Left hindlimb (tissue), 1 donor: ENCODE results near the gene CNTN4.
"Not testable (repeated sequence)": the region's sequence is repeated elsewhere in the genome, so short reads cannot be mapped to it uniquely, and the experiment has no call there.

Experiments used
- DNase-seq: peaks from one replicate; pipeline ENCODE4 v3.0.0-alpha.2; 2018

Gene CNTN4

GRCh38 chr3:2931265-2931664 lies 832.6 kb downstream of the CNTN4 start:
- DNase-seq = no peak

- no peak for DNase-seq
Measured at GRCh38 chr3:2934541-2934940, 835.9 kb downstream of the CNTN4 start.

GRCh38 chr3:2937055-2937454 lies 838.4 kb downstream of the CNTN4 start:
- no peak for DNase-seq

GRCh38 chr3:2937592-2937991 lies 838.9 kb downstream of the CNTN4 start:
- DNase-seq = peak; percentile 42

DNA sequence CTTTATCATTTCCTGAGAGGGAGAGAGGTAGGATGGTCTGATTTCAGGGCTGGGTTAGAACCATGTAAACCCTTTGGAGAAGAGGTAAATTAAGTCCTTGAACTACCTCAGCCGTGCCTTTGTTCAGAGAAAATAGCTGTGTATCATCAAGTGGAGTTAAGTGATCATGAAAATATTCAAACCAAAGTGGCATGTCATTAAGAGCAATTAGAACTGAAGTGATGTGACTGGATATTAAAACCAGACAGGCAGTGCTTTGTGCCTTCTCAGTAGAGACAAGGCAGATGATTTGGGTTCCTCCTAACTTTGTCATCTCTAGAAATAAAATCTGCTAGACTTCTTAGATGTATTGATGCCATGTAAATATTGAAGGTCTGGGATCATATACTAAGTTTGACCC lies 840.0 kb downstream of the CNTN4 start:
- DNase-seq = no peak

DNA sequence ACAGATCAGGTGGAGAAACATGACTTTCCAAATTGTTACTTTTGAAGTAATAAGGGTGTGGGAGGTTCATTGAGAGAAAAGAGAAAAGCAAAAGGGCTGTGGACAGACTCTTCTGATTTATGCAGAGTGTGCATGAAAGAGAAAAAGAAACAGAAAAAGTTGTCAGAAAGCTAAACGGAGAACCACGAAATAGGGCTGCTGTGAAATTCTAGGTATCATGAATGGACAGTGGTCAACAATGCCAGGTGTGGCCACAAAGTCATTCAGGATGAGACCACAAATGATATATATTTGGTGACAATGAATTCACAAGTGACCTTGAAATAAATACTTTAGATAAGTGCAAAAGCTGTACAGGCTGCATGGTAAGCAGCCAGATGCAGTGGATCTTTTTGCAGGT lies 841.4 kb downstream of the CNTN4 start:
- no peak for DNase-seq

DNA sequence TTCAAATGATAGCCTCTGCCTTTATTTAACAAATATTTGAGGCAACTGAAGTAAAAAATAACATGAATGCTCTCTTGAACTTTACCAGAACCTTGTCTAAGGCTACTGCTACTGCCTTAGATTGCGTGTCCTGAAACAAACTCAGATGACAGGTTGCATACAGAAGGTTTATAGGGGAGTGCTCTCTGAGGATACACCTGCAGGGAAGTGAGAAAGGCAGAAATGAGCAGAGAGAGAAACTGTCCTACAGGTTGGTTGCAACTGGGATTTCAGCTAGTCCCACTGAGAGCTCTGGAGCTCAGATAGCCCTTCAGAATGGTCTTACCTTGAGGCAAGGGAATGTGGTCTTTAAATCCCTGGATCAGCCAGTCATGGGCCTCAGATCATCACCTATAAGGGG lies 846.0 kb downstream of the CNTN4 start:
- DNase-seq = no peak

- no peak for DNase-seq
Measured at GRCh38 chr3:2945121-2945520, 846.5 kb downstream of the CNTN4 start.

GRCh38 chr3:2947536-2947935 lies 848.9 kb downstream of the CNTN4 start:
- DNase-seq = no peak

- DNase-seq = no peak
Measured at GRCh38 chr3:2948882-2949281, 850.2 kb downstream of the CNTN4 start.

- no peak for DNase-seq
Measured at GRCh38 chr3:2950159-2950558, 851.5 kb downstream of the CNTN4 start.

DNA sequence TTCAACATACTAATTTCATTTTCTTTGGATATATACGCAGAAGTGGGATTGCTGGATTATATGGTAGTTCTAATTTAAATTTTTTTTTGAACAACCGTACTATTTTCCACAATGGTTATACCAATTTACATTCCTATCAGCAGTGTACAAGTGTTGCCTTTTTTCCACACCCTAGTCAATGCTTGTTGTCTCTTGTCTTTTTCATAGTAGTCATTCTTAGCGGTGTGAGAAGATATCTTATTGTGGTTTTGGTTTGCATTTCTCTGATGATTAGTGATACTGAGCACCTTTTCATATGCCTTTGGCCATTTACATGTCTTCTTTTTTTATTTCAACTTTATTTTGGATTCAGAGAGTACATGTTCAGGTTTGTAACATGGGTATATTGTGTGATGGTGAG lies 858.4 kb downstream of the CNTN4 start:
- no peak for DNase-seq

DNA sequence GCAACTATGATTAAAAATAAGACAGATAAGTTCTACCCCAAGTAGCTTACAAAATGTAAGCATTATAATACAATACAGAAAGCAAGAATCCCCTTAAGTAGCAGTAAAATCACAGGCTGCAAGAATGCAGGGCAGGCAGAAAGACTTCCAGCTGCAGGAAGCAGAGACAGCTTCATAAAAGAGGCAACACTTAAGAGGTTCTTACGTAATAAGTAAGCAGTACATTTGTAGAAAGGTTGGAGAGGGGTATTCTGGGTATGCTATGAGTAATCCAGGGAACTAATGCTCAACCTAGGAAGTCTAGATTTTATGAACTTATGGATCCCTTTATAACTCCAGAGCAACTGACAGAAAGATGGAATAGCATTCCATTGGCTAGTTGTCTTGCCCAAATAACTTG lies 859.9 kb downstream of the CNTN4 start:
- DNase-seq = no peak

- no peak for DNase-seq
Measured at GRCh38 chr3:2961576-2961975, 862.9 kb downstream of the CNTN4 start.

GRCh38 chr3:2967871-2968270 lies 869.2 kb downstream of the CNTN4 start:
- DNase-seq = no peak

DNA sequence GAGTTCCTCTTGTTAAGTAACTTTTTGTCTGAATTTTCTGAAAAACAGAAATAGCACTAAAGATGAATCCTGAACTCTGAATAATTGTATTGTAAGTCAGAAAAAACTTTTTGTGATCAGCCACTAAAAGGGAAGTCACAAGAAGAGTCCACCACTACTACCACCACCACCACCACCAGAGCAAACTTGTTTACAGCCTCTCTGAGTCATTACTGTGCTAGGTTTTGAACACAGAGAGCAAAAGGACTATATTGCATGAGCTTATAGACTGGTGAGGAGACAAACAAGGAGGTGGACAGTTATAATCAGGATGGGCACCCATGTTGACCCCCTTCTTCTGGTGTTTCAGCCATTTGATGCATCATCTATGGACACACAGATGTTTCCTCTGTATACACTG lies 869.8 kb downstream of the CNTN4 start:
- DNase-seq = no peak

DNA sequence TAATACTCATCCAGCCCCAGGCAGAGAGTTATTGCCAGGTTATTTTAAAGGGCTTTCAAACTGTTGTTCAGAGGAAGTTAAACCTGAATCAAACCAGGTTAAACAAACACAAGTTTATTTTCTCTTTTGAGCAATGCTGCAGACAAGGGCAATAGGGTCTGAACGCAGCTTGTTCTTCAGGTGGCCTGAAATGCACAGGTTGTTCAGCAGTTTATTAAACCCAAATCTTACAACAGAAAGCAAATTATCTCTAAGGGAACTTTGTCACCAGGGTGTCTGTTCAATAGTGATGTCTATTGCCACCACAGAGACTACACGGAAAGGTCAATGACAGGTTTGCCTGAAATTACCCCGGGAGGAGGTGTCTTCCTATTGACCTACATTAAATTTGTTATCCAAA lies 877.5 kb downstream of the CNTN4 start:
- DNase-seq = no peak

GRCh38 chr3:2976796-2977195 lies 878.1 kb downstream of the CNTN4 start:
- DNase-seq = no peak

DNA sequence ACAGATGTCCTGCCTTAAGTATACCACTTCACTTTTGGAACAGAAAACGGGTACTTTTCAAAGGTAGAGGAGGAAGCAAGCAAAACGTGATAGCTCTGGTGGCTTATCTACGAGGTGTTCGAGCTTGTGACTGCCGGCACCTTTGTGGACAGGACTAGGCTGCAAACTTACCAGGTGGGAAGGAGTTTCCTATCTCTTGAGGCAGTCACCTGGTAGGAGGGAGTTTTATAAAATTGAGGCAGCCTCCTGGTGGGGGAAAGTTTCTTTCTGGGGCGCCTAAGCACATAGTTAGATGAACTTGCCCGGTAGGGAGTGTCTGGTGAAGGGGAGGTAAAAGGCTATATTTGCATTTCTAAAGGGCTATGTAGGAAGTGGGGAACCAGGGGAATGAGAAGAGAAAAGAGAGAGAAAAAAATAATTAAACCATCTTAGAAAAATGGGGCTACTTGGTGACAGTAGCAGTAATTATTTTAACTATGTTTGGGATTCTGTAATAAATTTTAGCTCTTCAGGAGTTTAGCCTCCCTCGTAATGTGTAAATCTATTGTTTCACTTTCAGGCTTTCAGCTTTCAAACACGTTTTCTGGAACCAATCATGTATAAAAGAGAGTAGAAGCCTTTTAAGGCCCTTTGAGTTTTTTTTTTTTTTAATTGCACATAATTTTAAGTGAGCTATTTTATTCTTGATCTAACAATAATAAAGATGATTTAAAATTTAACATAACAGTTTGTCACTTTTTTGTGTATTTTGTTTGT lies 880.5 kb downstream of the CNTN4 start:
- no peak for DNase-seq

DNA sequence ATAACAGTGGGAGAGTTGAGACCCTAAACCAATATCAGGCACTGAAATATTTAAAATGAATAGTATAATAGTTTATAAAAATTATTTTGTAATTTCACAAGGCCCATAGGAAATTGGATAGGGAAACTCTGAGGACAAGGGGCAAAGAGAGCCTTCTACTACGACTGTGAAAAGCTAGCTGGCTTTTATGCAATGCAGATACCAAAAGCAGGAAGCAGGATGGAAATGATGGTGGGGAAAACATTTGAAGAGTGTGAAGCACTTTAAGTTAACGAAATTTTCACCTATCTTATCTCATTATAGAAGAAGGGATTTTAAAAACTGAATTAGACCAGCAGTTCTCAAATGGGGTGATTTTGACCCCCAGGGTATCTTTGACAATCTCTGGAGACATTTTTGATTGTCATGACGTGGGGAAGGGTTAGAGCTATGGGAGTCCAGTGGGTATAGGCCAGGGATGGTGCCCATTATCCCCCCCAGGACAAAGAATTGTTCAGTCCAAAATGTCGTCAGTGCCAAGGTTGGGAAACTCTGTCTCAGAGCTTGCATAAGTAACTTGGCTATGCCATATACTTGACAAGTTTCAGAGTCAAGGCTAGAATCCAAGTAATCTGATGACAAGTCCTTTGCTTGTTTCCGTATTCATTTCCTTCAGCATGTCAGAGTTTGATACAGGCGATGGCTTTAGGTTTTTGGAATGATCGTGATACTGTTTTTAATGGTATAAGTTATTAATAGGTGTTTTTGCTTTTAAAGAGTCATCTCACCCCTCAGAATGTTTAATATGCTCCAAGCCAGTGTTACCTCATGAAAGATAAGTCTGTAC lies 885.6 kb downstream of the CNTN4 start:
- no peak for DNase-seq

- DNase-seq = no peak
Measured at GRCh38 chr3:2984831-2985220, 886.2 kb downstream of the CNTN4 start.

DNA sequence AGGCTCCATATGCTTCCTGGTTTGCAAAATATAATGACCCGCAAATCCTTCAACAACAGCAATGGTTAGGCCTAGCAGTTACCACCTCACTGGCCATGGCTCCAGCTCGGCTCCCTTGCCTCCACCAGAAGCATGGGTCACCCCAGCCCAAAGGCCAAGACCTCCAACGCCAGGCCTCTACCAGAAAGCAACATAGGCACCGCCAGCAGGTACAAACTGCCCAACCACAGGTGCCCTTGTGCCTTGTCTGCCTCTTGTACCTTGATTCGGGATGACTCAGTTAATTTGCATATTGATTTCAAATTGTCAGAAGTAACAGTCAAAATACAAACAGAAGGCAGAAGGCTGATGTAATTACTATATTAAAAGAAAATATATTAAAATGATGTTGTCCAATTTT lies 886.8 kb downstream of the CNTN4 start:
- no peak for DNase-seq

- DNase-seq = no peak
Measured at GRCh38 chr3:2992534-2992933, 893.9 kb downstream of the CNTN4 start.

DNA sequence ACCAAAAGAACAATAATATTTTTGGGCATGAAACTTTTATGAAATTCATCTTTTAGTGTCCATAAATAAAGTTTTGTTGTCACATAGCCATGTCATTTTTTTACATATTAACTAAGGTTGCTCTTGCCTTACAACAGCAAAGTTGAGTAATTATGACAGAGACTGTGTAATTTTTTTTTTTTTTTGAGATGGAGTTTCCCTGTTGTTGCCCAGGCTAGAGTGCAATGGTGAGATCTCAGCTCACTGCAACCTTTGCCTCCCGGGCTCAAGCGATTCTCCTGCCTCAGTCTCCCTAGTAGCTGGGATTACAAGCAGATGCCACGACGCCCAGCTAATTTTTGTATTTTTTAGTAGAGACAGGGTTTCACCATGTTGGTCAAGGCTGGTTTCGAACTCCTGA lies 894.5 kb downstream of the CNTN4 start:
- DNase-seq = not testable (repeated sequence)

DNA sequence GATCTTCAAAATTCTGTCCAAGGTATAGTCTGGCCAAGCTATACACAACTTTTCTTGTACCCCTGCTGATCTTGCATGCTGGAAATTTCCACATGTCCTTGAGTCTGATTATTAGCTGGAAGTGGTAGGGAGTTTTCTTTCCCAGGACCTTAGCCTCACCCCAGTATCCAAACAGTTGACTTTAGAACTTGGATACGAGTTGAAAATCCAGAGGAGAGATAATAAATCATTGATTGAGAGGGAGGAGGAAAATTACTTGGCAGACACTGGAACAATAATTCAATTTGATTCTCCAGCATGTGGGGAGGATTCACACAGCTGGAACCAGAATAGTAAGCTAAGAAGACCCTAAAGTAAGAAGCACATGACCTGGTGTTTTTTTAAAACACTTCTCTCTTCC lies 895.1 kb downstream of the CNTN4 start:
- DNase-seq = no peak
